Measurements from ENCODE around the gene NTRK3.

GRCh38 chr15:88036154-88036839 lies 220.2 kb downstream of the NTRK3 start:
- TF ChIP-seq CTCF (conservative IDR thresholded peaks at IDR 0.05; ENCODE audit: low read depth, low read length) (no peak), EZH2phosphoT487 (IDR thresholded peaks at IDR 0.05; ENCODE audit: borderline replicate concordance, low read length) (no peak)

Measured in PC-3 (cell line).